Loucy (cell line): ENCODE data around the gene TMOD1.

Experiments
- H2AFZ ChIP-seq: fragments of 200-600 bp; sonication (generic); 2 replicates; pipeline ENCODE4 v1.6.0; 2016; ENCODE audit warnings: antibody characterized with exemption, mild to moderate bottlenecking, low read length, moderate library complexity
- H3F3A ChIP-seq: fragments of 200-600 bp; 2 replicates; pipeline ENCODE4 v1.6.0; 2016; ENCODE audit warnings: antibody characterized with exemption, low read depth, mild to moderate bottlenecking
- H3K27me3 ChIP-seq: fragments of 200-600 bp; sonication (generic); 2 replicates; pipeline ENCODE4 v1.6.1; 2014; ENCODE audit warnings: low read length, mild to moderate bottlenecking; ENCODE audit not compliant: insufficient read depth, poor library complexity, severe bottlenecking
- H3K36me3 ChIP-seq: fragments of 200-600 bp; sonication (generic); 2 replicates; pipeline ENCODE4 v1.6.1; 2016; ENCODE audit warnings: low read length; ENCODE audit not compliant: insufficient read depth
- H3K4me1 ChIP-seq: fragments of 200-600 bp; sonication (generic); 2 replicates; pipeline ENCODE4 v1.5.1; 2014; ENCODE audit warnings: low read length, mild to moderate bottlenecking; ENCODE audit not compliant: insufficient read depth, poor library complexity, severe bottlenecking
- H3K4me2 ChIP-seq: fragments of 200-600 bp; sonication (generic); 2 replicates; pipeline ENCODE4 v1.6.0; 2014; ENCODE audit warnings: antibody characterized with exemption, low read length, low read depth, mild to moderate bottlenecking; ENCODE audit not compliant: poor library complexity, severe bottlenecking
- H3K4me3 ChIP-seq: fragments of 200-600 bp; sonication (generic); 2 replicates; pipeline ENCODE4 v1.5.1; 2014; ENCODE audit warnings: low read length, mild to moderate bottlenecking, mixed read lengths; ENCODE audit not compliant: poor library complexity, severe bottlenecking
- H3K79me2 ChIP-seq: fragments of 200-600 bp; sonication (generic); 2 replicates; pipeline ENCODE4 v1.6.1; 2014; ENCODE audit warnings: low read length; ENCODE audit not compliant: insufficient read depth
- H3K9ac ChIP-seq: fragments of 200-600 bp; sonication (generic); 2 replicates; pipeline ENCODE4 v1.6.0; 2014; ENCODE audit warnings: mild to moderate bottlenecking, low read depth, low read length, moderate library complexity; ENCODE audit not compliant: poor library complexity, severe bottlenecking
- H3K9me2 ChIP-seq: fragments of 200-600 bp; sonication (generic); replicated peaks from 2 replicates; pipeline ENCODE4 v1.6.1; 2016; ENCODE audit warnings: low read depth, low read length, mixed read lengths
- H3K9me3 ChIP-seq: fragments of 200-600 bp; sonication (generic); 2 replicates; pipeline ENCODE4 v1.6.1; 2014; ENCODE audit warnings: mild to moderate bottlenecking, antibody characterized with exemption, low read length, low read depth; ENCODE audit not compliant: insufficient read depth
- H4K20me1 ChIP-seq: fragments of 200-600 bp; sonication (generic); 2 replicates; pipeline ENCODE4 v1.6.0; 2014; ENCODE audit warnings: antibody characterized with exemption, low read length, mild to moderate bottlenecking; ENCODE audit not compliant: insufficient read depth, poor library complexity, severe bottlenecking
- EZH2phosphoT487 ChIP-seq: fragments of 200-600 bp; IDR thresholded peaks from 2 replicates; pipeline ENCODE4 v1.6.1; 2018; ENCODE audit warnings: antibody characterized with exemption, mild to moderate bottlenecking, moderate library complexity, borderline replicate concordance
- TF ChIP-seq, protein P1 (sequence below): fragments of 200-600 bp; sonication (generic); conservative IDR thresholded peaks from 2 replicates; pipeline ENCODE4 v1.5.1; 2014; ENCODE audit warnings: mild to moderate bottlenecking, antibody characterized with exemption, low read length

Gene TMOD1

DNA sequence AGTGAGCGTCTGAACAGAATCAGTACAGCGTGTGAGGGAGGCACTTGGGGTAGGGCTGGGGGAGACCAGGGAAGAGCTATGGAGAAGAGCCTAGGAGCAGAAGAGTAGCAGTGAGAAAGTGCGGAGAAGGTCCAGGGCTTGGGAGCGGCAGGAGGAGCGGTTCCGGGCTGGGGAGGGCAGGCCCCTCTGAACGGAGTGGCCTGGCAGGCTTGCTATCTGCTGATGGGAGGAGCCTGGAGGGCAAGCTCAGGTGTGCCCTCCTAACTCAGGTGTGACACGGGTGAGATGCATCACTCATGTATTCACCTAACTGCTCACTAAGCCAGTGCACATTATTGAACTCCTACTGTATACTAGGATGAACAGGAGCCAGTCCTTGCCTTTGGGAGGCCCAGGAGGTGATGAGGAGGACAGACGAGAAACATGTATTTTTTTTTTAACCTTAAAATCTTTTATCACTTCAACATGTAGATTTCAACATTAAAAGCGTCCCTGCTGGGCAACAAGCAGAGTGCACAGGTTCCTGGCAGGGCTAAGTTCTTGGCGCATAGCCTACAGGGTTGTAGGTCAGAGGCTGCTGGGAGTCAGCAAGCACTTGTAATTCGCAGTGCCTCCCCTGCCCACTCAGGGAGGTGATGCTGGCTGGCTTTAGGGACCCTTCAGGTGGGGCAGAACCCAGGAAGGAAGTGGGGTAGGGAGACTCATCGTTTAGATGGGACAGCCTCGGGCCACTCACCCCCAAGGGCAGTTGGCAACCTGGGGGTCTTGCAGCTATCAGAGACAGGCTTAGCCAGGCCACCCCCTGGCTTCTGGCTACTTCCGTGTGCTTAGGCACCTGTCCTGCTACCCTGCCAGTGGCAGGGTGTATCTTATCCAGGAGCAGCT, 55.5 kb downstream of the TMOD1 start:
- Histone ChIP-seq H4K20me1 (no peaks in the 10 kb centered on the region), H3K9ac (no peak overlapping the region), H3F3A (no peaks in the 10 kb centered on the region), H3K4me2 (no peak overlapping the region), H3K4me1 (no peaks in the 10 kb centered on the region), H2AFZ (no peak overlapping the region), H3K36me3 (no peaks in the 10 kb centered on the region), H3K79me2 (no peaks in the 10 kb centered on the region), H3K9me2 (no peaks in the 10 kb centered on the region), H3K4me3 (no peak overlapping the region), H3K9me3 (no peaks in the 10 kb centered on the region), H3K27me3 (no peaks in the 10 kb centered on the region)
- TF ChIP-seq, protein P1, sequence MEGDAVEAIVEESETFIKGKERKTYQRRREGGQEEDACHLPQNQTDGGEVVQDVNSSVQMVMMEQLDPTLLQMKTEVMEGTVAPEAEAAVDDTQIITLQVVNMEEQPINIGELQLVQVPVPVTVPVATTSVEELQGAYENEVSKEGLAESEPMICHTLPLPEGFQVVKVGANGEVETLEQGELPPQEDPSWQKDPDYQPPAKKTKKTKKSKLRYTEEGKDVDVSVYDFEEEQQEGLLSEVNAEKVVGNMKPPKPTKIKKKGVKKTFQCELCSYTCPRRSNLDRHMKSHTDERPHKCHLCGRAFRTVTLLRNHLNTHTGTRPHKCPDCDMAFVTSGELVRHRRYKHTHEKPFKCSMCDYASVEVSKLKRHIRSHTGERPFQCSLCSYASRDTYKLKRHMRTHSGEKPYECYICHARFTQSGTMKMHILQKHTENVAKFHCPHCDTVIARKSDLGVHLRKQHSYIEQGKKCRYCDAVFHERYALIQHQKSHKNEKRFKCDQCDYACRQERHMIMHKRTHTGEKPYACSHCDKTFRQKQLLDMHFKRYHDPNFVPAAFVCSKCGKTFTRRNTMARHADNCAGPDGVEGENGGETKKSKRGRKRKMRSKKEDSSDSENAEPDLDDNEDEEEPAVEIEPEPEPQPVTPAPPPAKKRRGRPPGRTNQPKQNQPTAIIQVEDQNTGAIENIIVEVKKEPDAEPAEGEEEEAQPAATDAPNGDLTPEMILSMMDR: no peak
- TF ChIP-seq EZH2phosphoT487: no peak

DNA sequence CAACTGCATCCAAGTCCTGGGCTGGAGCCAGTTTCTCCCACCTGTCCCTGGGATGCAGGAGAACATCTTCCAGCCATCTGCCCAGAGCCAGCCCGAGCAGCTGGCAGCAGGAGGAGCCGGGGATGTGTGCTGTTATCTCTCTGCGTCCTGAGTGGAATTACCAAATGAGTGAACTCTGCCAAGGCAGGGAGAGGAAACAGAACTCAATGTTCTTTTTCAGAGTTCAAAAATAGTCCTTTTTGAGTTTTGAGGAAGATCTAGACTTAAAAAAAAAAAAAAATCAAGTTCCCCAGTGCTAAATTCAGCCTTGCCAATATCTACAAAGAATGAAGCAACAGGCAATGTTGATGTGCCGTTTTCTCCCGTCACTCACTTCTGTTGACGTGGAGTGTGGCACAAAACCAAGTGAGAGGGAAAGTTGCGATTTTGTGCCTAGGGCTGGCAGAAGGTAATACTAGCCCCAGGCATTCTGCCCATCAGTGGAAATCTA, 56.2 kb downstream of the TMOD1 start:
- no peak overlapping the region for H3K4me3 ChIP-seq

DNA sequence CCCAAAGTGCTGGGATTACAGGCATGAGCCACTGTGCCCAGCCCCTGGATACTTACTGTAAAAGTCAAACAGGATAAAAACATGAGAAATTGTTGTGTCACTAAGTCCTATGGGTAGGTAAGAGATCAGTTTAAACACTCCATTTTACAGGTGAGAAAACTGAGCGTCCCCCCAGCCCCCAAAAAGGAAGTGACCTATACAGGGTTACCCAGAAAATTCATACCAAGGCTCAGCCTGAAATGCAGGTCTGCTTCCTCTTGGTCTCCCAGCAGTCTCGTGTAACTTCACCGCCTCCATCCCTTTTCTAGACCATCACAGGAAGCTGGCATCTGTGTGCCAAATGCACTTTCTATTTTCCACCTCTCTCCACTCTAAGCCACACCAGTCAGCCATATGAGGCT, 57.2 kb downstream of the TMOD1 start:
- Histone ChIP-seq H4K20me1 (no peaks in the 10 kb centered on the region), H3K9ac (no peak overlapping the region), H3K79me2 (no peaks in the 10 kb centered on the region), H3K4me2 (no peak overlapping the region), H3K36me3 (no peaks in the 10 kb centered on the region), H3K4me1 (no peaks in the 10 kb centered on the region), H3K4me3 (no peak overlapping the region), H3K9me3 (no peaks in the 10 kb centered on the region), H3F3A (no peaks in the 10 kb centered on the region), H3K9me2 (no peaks in the 10 kb centered on the region), H2AFZ (no peak overlapping the region), H3K27me3 (no peaks in the 10 kb centered on the region)
- TF ChIP-seq EZH2phosphoT487: no peak
- TF ChIP-seq, protein P1: no peak

More for the DNA sequence above, 56.2 kb downstream of the TMOD1 start:
- Histone ChIP-seq H2AFZ (no peak overlapping the region), H3F3A (no peaks in the 10 kb centered on the region), H3K9ac (no peak overlapping the region), H3K79me2 (no peaks in the 10 kb centered on the region), H4K20me1 (no peaks in the 10 kb centered on the region), H3K4me2 (no peak overlapping the region), H3K27me3 (no peaks in the 10 kb centered on the region), H3K9me3 (no peaks in the 10 kb centered on the region), H3K9me2 (no peaks in the 10 kb centered on the region), H3K4me1 (no peaks in the 10 kb centered on the region), H3K36me3 (no peaks in the 10 kb centered on the region)
- TF ChIP-seq, protein P1: no peak
- no peak for TF ChIP-seq EZH2phosphoT487
